GM18907 (cell line): ENCODE results near the gene SLC9A1.

Experiments
- ATAC-seq: cut with Tn5 transposase; IDR thresholded peaks from one replicate; pipeline ENCODE4 v1.9.1; 2021; ENCODE audit warnings: mild to moderate bottlenecking, moderate library complexity; ENCODE audit not compliant: unreplicated experiment

The SLC9A1 gene

GRCh38 chr1:27108588-27108987 lies 46.3 kb downstream of the SLC9A1 start:
- no peak for ATAC-seq

DNA sequence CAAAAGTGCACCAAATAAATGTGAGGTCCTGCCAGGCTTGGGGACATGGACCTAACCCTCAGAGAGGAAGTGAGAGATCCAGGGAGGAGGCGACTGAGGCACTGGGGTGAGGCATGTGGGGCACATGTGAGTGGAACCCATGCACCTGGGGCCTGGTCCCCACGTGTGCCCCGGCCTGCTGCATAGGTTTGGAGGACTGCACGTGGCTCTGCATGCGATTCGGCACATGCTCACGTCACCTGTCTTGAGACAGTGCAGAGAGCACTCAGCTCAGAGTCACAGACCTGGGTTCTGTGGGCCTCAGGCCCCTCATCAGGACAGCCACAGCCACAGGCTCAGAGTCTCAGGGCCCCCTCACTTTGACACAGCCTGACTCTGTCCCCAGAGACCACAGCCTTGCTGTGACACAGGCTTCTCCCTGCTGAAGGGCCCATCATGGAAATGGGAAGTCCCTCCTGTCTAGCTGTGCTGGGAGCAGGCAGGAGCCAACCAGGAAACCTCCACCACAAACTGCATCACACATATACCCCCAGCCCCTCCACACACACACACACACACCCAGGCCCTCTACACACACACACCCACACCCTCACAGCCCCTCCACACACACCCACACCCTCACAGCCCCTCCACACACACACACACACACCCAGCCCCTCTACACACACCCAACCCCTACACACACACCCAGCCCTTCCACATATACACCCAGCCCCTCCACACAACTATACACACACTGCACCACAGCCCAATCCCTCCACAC lies 48.2 kb downstream of the SLC9A1 start:
- ATAC-seq, result no peak

DNA sequence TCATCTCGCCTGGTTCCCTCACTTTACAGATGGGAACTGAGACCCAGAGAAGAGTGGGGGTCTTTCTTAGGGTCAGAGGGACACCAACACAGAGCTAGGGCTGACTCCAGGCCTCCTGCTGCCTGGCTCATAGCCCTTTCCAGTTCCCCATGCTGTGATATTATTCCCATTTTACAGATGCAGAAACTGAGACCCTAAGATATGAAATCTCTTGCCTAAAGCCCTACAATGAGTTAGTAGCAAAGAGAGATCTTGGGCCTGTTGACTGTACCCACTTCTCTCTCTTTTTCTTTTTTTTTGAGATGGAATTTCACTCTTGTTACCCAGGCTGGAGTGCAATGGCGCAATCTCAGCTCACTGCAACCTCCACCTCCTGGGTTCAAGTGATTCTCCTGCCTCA lies 49.9 kb downstream of the SLC9A1 start:
- no peak for ATAC-seq

GRCh38 chr1:27103498-27103897 lies 51.4 kb downstream of the SLC9A1 start:
- no peak for ATAC-seq

- no peak for ATAC-seq
Observed at GRCh38 chr1:27102707-27103468, 52.0 kb downstream of the SLC9A1 start.

- ATAC-seq, result no peak
Observed at GRCh38 chr1:27102134-27102706, 52.7 kb downstream of the SLC9A1 start.

DNA sequence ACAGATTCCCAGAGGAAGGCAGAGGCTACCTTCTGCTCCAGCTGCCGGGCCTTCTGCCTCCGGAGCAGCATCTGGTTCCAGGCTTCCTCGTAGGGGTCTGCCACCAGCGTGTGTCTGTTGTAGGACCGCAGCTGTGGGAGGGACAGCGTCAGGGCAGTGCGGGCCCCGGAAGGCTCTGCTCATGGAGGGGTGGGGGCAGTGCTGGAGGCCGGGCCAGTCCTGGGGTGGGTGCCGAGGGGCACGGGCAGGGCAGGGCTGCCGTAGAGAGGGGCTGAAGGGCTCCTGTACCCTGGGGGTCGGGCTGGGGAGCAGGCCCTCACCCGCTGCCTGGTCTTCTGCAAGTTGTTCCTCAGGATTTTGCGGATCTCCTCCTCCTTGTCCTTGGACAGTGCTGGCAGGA lies 53.2 kb downstream of the SLC9A1 start:
- ATAC-seq, result no peak

- no peak for ATAC-seq
Observed at GRCh38 chr1:27101054-27101491, 53.9 kb downstream of the SLC9A1 start.

DNA sequence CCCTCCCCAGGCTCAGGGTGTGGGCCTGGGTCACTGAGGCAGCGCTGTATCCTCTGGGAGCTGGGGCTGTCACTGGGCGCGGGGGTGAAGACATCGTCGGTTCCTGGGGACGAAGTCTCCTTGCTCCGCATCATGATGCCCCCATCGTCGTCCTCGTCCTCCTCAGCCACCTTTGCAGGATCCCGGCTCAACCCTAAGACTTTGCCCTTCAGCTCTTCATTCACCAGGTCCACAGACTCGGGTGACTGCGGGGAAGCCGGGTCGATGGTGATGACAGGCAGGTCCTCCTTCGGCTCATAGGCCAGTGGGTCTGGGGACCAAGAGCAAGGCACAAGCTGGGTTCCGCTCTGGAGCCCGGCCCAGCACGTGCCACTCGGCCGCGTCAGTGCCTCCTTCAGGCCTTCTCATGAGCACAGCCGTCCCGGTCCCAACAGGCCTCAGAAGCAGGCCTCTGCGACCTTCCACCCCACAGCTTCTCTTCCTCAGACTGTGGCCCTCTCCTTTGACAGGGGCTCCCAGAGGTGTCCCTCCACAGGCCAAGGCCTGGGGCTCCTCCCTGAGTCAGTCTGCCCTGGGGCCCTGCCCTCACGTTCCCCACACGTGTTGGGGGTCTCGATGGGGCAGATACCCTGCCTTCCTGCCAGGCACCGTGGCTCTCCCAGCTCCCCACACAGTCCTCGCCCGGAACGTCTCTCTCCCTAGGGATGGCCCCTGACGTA lies 54.4 kb downstream of the SLC9A1 start:
- ATAC-seq, result no peak

DNA sequence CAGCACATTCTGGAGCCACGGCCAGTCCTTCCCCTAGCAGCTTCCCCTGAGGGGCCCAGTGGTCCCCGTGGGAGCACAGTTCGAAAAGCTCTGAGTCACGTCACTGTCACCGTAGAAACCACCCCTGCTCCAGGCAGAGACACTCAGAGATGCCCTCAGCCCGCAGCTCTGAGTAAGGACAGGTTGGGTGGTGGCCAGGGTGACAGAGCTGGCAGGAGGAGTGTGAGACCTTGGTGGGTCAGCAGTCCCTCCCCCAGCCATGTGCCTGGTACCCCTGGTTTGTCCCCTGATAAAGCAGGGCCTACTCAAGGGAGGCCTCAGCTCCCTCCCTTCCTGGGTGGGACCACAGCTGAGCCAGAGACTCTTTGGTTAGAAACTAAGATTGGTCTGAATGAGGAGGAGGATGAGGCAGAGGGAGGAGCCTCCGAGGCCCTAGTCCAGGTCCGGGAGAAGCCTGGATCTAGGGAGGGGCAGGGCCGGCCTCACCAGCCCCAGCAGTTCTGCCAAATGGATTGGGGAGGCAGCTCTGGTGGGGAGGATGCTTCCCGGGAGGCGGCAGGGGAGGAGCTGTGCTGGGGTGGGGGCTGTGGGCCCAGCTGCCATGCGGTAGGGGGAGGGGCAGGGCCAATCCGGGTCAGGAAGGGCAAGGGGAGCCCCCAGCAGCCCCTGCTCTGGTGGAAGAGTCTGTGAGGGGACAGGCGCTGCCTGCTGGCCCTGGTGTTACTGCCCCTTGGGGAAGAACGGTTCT lies 55.2 kb downstream of the SLC9A1 start:
- ATAC-seq, result peak; percentile 43

DNA sequence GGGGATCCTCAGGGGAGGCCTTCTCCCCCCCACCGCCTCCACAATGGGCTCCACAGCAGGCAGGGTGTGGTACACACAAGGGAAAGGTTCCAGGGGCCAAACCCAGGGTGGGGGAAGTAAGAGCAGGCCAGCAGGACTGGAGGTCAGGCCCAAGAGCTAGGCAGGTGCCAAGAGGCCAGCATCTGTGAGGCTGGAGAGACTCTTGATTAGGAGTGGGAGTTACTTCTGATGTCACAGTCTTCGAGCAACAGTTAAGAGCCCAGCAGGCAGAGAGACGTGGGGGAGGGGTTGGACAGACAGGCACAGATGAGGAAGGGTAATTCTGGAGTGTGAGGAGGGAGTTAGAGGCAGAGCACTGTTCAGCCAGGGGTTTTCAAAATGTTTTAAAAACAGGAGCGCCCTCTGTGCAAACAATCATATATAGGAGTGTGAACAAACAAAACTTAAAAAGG lies 55.8 kb downstream of the SLC9A1 start:
- ATAC-seq, result peak; percentile 40

- ATAC-seq, result no peak
Observed at GRCh38 chr1:27098431-27099134, 56.3 kb downstream of the SLC9A1 start.

DNA sequence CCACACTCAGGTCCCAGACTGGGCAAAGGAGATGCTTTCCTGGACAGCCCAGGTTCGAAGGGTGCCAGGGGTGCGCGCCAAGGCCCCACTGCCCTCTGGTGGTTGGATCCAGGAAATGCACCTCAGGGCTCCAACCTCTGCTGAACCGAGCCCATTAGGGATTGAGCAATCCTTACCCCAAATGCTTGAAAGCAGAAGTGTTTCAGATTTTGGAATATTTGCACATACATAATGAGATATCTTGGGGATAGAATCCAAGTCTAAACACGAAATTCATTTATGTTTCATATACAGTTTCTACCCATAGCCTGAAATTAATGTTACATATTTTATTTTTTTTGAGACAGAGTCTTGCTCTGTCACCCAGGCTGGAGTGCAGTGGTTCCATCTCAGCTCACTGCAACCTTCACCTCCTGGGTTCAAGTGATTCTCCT lies 57.4 kb downstream of the SLC9A1 start:
- no peak for ATAC-seq

GRCh38 chr1:27095576-27095975 lies 59.3 kb downstream of the SLC9A1 start:
- no peak for ATAC-seq

- no peak for ATAC-seq
Observed at GRCh38 chr1:27092888-27093287, 62.0 kb downstream of the SLC9A1 start.

- no peak for ATAC-seq
Observed at GRCh38 chr1:27090911-27091310, 64.0 kb downstream of the SLC9A1 start.

DNA sequence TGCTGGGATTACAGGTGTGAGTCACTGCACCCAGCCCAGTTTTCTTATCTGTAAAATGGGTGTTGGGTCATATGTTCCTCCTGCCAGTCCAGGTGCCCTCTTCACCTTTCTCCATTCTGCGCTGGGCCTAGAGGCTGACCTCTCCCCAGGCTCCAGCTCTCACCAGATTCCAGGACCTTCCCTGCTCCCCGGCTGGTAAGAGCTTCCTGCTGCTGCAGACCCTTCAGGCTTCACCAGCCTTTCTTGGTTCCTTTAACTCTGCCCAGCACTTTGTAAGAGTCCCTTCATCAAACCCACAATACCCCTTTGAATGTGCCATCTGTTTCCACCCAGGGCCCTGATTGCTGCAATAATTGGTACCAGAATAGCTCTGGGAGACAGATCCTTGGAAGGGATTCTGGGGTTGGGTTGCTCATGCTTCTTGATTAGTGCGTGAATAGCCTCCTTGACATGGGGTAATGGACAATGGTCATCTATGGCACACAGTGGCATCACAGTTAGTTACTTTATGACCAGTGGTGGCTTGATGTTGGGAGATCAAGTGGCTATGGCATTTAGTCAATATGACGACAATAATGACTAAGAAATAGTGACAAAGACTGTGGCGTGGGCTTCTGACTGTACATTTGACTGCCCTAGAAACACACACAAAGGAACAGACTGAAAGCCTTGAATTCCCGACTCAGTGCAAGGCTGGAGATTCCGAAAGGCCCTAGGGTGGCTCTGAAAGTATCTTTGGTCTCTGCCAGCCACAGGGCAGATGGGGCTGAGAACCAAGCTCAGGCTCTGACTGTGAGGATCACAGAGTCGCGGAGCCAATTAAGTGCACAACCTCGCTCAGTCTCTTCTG lies 67.3 kb downstream of the SLC9A1 start:
- no peak for ATAC-seq

- no peak for ATAC-seq
Observed at GRCh38 chr1:27086628-27087027, 68.3 kb downstream of the SLC9A1 start.

GRCh38 chr1:27086026-27086425 lies 68.9 kb downstream of the SLC9A1 start:
- ATAC-seq, result no peak
